SK-N-SH (cell line): ENCODE measurements around the gene MTCH2. TPM values are rescaled to one million over a fixed set of nuclear protein-coding genes. Genes with fewer than 3 reads are reported as not detected.
A peak's percentile ranks its signal among the peaks of the same experiment; 100 is the strongest.

Experiments used
- CTCF ChIA-PET: fragments of 300-600, 350-600 bp; formaldehyde crosslinking; extraction: SDS; loops from one replicate; lab custom pipeline; 2021; lab: Yijun Ruan, JAX
- POLR2A ChIA-PET: fragments of 350-600 bp; sonication (Branson Sonifier 250); formaldehyde crosslinking; extraction: SDS; loops from one replicate; lab custom pipeline; 2020; ENCODE audit warnings: antibody characterized with exemption, inconsistent platforms; lab: Yijun Ruan, JAX
- DNase-seq: peaks from one replicate; pipeline ENCODE4 v3.0.0; 2012
- H2AFZ ChIP-seq: fragments of 200-600 bp; sonication (generic); 2 replicates; pipeline ENCODE4 v1.8.1; 2016; ENCODE audit warnings: antibody characterized with exemption, mild to moderate bottlenecking, low read depth
- H3F3A ChIP-seq: fragments of 200-600 bp; sonication (generic); replicated peaks from 2 replicates; pipeline ENCODE3; 2016; ENCODE audit warnings: antibody characterized with exemption, mild to moderate bottlenecking; ENCODE audit not compliant: insufficient read depth
- H3K27ac ChIP-seq, 2 experiments: fragments of 200-500 bp in 1 of 2; fragments of 200-600 bp in 1 of 2; sonication (Bioruptor generic) in 1 of 2; sonication (generic), shearing (Covaris generic) in 1 of 2; 2 replicates each; pipeline versions ENCODE4 v1.5.1 to v1.6.1; 2014 to 2016; ENCODE audit warnings: low read depth in 2 of 2, inconsistent platforms in 1 of 2, low read length in 1 of 2, mild to moderate bottlenecking in 1 of 2, mixed read lengths in 1 of 2
- H3K27me3 ChIP-seq: fragments of 200-600 bp; sonication (generic), shearing (Covaris generic); 2 replicates; pipeline ENCODE4 v1.6.1; 2016; ENCODE audit warnings: mixed run types; ENCODE audit not compliant: insufficient read depth
- H3K36me3 ChIP-seq, 2 experiments: fragments of 200-500 bp in 1 of 2; fragments of 200-600 bp in 1 of 2; sonication (Bioruptor generic) in 1 of 2; sonication (generic) in 1 of 2; replicated peaks in 1 of 2; 2 replicates each; pipeline versions ENCODE3 to v1.5.1; 2014 to 2016; ENCODE audit warnings: low read length in 1 of 2, mild to moderate bottlenecking in 1 of 2; ENCODE audit not compliant: insufficient read depth in 2 of 2, control insufficient read depth in 1 of 2
- H3K4me1 ChIP-seq, 2 experiments: fragments of 200-500 bp in 1 of 2; fragments of 200-600 bp in 1 of 2; sonication (Bioruptor generic) in 1 of 2; sonication (generic), shearing (Covaris generic) in 1 of 2; 2 replicates each; pipeline versions ENCODE4 v1.5.1 to v1.6.1; 2014 to 2016; ENCODE audit warnings: low read depth in 1 of 2, low read length in 1 of 2, mixed run types in 1 of 2; ENCODE audit not compliant: insufficient read depth in 2 of 2, control insufficient read depth in 1 of 2
- H3K4me2 ChIP-seq: fragments of 200-600 bp; sonication (generic), shearing (Covaris generic); 2 replicates; pipeline ENCODE4 v1.6.1; 2017; ENCODE audit warnings: mixed run types
- H3K4me3 ChIP-seq, 2 experiments: fragments of 200-500 bp in 1 of 2; fragments of 200-600 bp in 1 of 2; sonication (Bioruptor generic) in 1 of 2; sonication (generic), shearing (Covaris generic) in 1 of 2; 2 replicates each; pipeline versions ENCODE4 v1.5.1 to v1.8.1; 2014 to 2016; ENCODE audit warnings: low read depth in 2 of 2, inconsistent platforms in 1 of 2, low read length in 1 of 2, mild to moderate bottlenecking in 1 of 2, mixed read lengths in 1 of 2, moderate library complexity in 1 of 2
- H3K79me2 ChIP-seq: fragments of 200-600 bp; sonication (generic); 2 replicates; pipeline ENCODE4 v1.8.1; 2017; ENCODE audit warnings: mild to moderate bottlenecking; ENCODE audit not compliant: insufficient read depth
- H3K9ac ChIP-seq: fragments of 200-600 bp; sonication (generic); 2 replicates; pipeline ENCODE4 v1.6.1; 2017; ENCODE audit warnings: mixed run types
- H3K9me2 ChIP-seq: fragments of 200-600 bp; sonication (generic); 2 replicates; pipeline ENCODE4 v1.6.1; 2017; ENCODE audit warnings: mixed run types
- H3K9me3 ChIP-seq: fragments of 200-600 bp; sonication (generic); 2 replicates; pipeline ENCODE4 v1.6.1; 2017; ENCODE audit warnings: mixed run types, mild to moderate bottlenecking, moderate library complexity
- H4K20me1 ChIP-seq: fragments of 200-600 bp; sonication (generic); 2 replicates; pipeline ENCODE4 v1.6.1; 2017; ENCODE audit warnings: mild to moderate bottlenecking, mixed run types; ENCODE audit not compliant: insufficient read depth
- CHD2 ChIP-seq: fragments of 150-350 bp; IDR thresholded peaks from 2 replicates; pipeline ENCODE4 v1.6.1; 2018; ENCODE audit warnings: low read length; ENCODE audit not compliant: partially characterized antibody
- CTCF ChIP-seq: fragments of 200-600 bp; sonication (generic); IDR thresholded peaks from 2 replicates; pipeline ENCODE4 v1.6.1; 2017; ENCODE audit warnings: antibody characterized with exemption, mild to moderate bottlenecking, moderate library complexity
- ELF1 ChIP-seq: IDR thresholded peaks from 2 replicates; pipeline ENCODE4 v1.4.0; 2012
- EP300 ChIP-seq, 2 experiments: IDR thresholded peaks; 2 replicates each; pipeline versions ENCODE4 v1.4.0 to v1.6.1; 2012; ENCODE audit warnings: borderline replicate concordance in 1 of 2, low read depth in 1 of 2, low read length in 1 of 2
- FOXJ3 ChIP-seq: sonication (generic); formaldehyde crosslinking; IDR thresholded peaks from 2 replicates; pipeline ENCODE4 v1.5.1; 2020; ENCODE audit warnings: mild to moderate bottlenecking, missing genetic modification reagents
- GATA2 ChIP-seq: sonication (generic); formaldehyde crosslinking; IDR thresholded peaks from 2 replicates; pipeline ENCODE4 v1.5.0; 2020; ENCODE audit warnings: mild to moderate bottlenecking, missing genetic modification reagents
- IRF3 ChIP-seq: fragments of 150-350 bp; IDR thresholded peaks from 2 replicates; pipeline ENCODE4 v1.6.1; 2016; ENCODE audit warnings: mild to moderate bottlenecking, low read depth, low read length
- JUND ChIP-seq: IDR thresholded peaks from 2 replicates; pipeline ENCODE4 v1.4.0; 2012
- MEF2A ChIP-seq: IDR thresholded peaks from 2 replicates; pipeline ENCODE4 v1.4.0; 2012; ENCODE audit warnings: low read depth, borderline replicate concordance
- NFIC ChIP-seq: IDR thresholded peaks from 2 replicates; pipeline ENCODE4 v1.4.0; 2012; ENCODE audit warnings: borderline replicate concordance
- PBX3 ChIP-seq: IDR thresholded peaks from 2 replicates; pipeline ENCODE4; 2012
- POLR2AphosphoS5 ChIP-seq: IDR thresholded peaks from 2 replicates; pipeline ENCODE4 v1.6.1; 2012; ENCODE audit warnings: low read depth, low read length
- RXRA ChIP-seq: IDR thresholded peaks from 2 replicates; pipeline ENCODE4 v1.4.0; 2012; ENCODE audit warnings: low read depth, mild to moderate bottlenecking, borderline replicate concordance
- TEAD4 ChIP-seq: IDR thresholded peaks from 2 replicates; pipeline ENCODE4 v1.4.0; 2012; ENCODE audit warnings: mild to moderate bottlenecking, borderline replicate concordance; ENCODE audit not compliant: insufficient read depth
- USF1 ChIP-seq: IDR thresholded peaks from 2 replicates; pipeline ENCODE4 v1.4.0; 2012; ENCODE audit warnings: low read depth, borderline replicate concordance
- USF2 ChIP-seq: fragments of 150-350 bp; IDR thresholded peaks from 2 replicates; pipeline ENCODE4 v1.6.1; 2017; ENCODE audit warnings: antibody characterized with exemption, low read length, low read depth, borderline replicate concordance
- WGBS: methylation state at CpG from one replicate; pipeline ENCODE4 v1.1.6; 2017; ENCODE audit warnings: low lambda C conversion rate; 5-methylcytosine and 5-hydroxymethylcytosine counted together
- polyA plus RNA-seq, 3 experiments: library from polyadenylated mRNA; depleted of rRNA; stranded (reverse); fragments of >200 nt; gene quantifications; 2 replicates each; pipeline ENCODE4 v1.2.3, GENCODE V29; 2012

The MTCH2 gene
- polyA plus RNA-seq, 1 of the 3 experiments (the other 2 are of a cell fraction) = 132 TPM

- Histone ChIP-seq H3F3A (peaks cover 2% of the 10 kb centered on the region), H3K9me2 (no peaks in the 10 kb centered on the region), H3K9ac (no peak overlapping the region), H3K36me3 (peaks cover 41 to 51% of the 10 kb centered on the region in 2 experiments), H2AFZ (no peak overlapping the region), H4K20me1 (peaks cover 4% of the 10 kb centered on the region; the same call in 1 of the 2 replicates), H3K4me3 (no peak overlapping the region), H3K27ac (no peak overlapping the region; a peak in 1 of 4 replicates)
- WGBS = 60% methylated on average over 6 of the region's 8 CpGs
- ChIA-PET POLR2A (no interaction called here), CTCF (interaction anchor here (1.3 to 1.8 kb wide), 2 partner anchors 19 to 280 kb away, joined by 3 to 4 read pairs; no protein-coding TSS in a partner anchor)
- peak; percentile 30 for DNase-seq
- TF ChIP-seq RXRA (no peak), POLR2AphosphoS5 (no peak; the same call in 1 of the 2 replicates), GATA2 (no peak), JUND (no peak), TEAD4 (no peak), PBX3 (no peak), IRF3 (no peak), CTCF (no peak), CHD2 (no peak), FOXJ3 (no peak), ELF1 (no peak), EP300 (IDR thresholded peaks at IDR 0.05; ENCODE audit: borderline replicate concordance in 1 of 2, low read depth in 1 of 2, low read length in 1 of 2) (no peak), NFIC (no peak), USF1 (no peak), MEF2A (no peak), USF2 (no peak)
- TF ChIP-seq, all 33 proteins: peak for 0
- Histone ChIP-seq H3K79me2 (peaks cover 80% of the 10 kb centered on the region), H3K4me2 (no peak overlapping the region), H3K9me3 (no peaks in the 10 kb centered on the region), H3K27me3 (no peaks in the 10 kb centered on the region), H3K4me1 (peaks cover 12 to 18% of the 10 kb centered on the region in 2 experiments; a peak in 3 of 4 replicates)
Measured at GRCh38 chr11:47572715-47573255, 69.6 kb downstream of the MTCH2 start.
